GM19324 (cell line): ENCODE results near the gene SMYD5.

ENCODE experiments used
- ATAC-seq: cut with Tn5 transposase; IDR thresholded peaks from one replicate; pipeline ENCODE4 v1.9.1; 2021; ENCODE audit warnings: mild to moderate bottlenecking, moderate library complexity; ENCODE audit not compliant: unreplicated experiment, low FRiP score

Gene SMYD5

GRCh38 chr2:73269686-73270465, 55.8 kb downstream of the SMYD5 start:
- ATAC-seq = no peak

GRCh38 chr2:73272270-73272669, 58.2 kb downstream of the SMYD5 start:
- ATAC-seq = no peak
